K562 (cell line): ENCODE measurements around the gene KRTAP10-9. TPM values are rescaled to one million over a fixed set of nuclear protein-coding genes. Genes with fewer than 3 reads are reported as not detected.

ENCODE experiments used
- CBFA2T2 ChIP-seq: fragments of 450-650 bp; conservative IDR thresholded peaks from 2 replicates; pipeline ENCODE4 v1.6.1; 2017; ENCODE audit warnings: mild to moderate bottlenecking
- CC2D1A ChIP-seq: fragments of 450-650 bp; IDR thresholded peaks from 2 replicates; pipeline ENCODE4 v1.6.1; 2017; ENCODE audit warnings: mild to moderate bottlenecking
- CHCHD3 ChIP-seq: fragments of 250-450 bp; sonication (Bioruptor Pico); IDR thresholded peaks from 2 replicates; pipeline ENCODE4 v2.1.2; 2022; ENCODE audit warnings: mild to moderate bottlenecking
- EGR1 ChIP-seq: fragments of 450-650 bp; conservative IDR thresholded peaks from 2 replicates; pipeline ENCODE4 v1.6.1; 2017; ENCODE audit warnings: mild to moderate bottlenecking
- ESRRA ChIP-seq: fragments of 450-650 bp; IDR thresholded peaks from 2 replicates; pipeline ENCODE4 v1.6.1; 2014; ENCODE audit warnings: low read depth, mild to moderate bottlenecking, moderate library complexity, borderline replicate concordance
- KLF10 ChIP-seq: fragments of 250-450 bp; sonication (Bioruptor Pico); IDR thresholded peaks from 2 replicates; pipeline ENCODE4 v1.6.1; 2021; ENCODE audit warnings: matching md5 sums
- MEIS2 ChIP-seq: fragments of 450-650 bp; IDR thresholded peaks from 2 replicates; pipeline ENCODE4 v1.6.1; 2014; ENCODE audit warnings: mild to moderate bottlenecking; ENCODE audit not compliant: partially characterized antibody
- MXI1 ChIP-seq: IDR thresholded peaks from 2 replicates; pipeline ENCODE4 v1.6.1; 2011; ENCODE audit warnings: low read depth, mild to moderate bottlenecking, improper control_type of control experiment, low read length
- NR0B1 ChIP-seq: fragments of 450-650 bp; IDR thresholded peaks from one replicate; pipeline ENCODE4 v1.6.1; 2018; ENCODE audit warnings: mild to moderate bottlenecking, moderate library complexity; ENCODE audit not compliant: partially characterized antibody
- TCFL5 ChIP-seq: fragments of 250-450 bp; sonication (Bioruptor Pico); conservative IDR thresholded peaks from 2 replicates; pipeline ENCODE4 v1.6.1; 2021; ENCODE audit warnings: mild to moderate bottlenecking, moderate library complexity, matching md5 sums
- THRAP3 ChIP-seq: fragments of 450-650 bp; IDR thresholded peaks from 2 replicates; pipeline ENCODE4 v1.6.1; 2016; ENCODE audit warnings: mild to moderate bottlenecking, inconsistent platforms, borderline replicate concordance
- TOE1 ChIP-seq, 2 experiments: fragments of 450-650 bp in 1 of 2; sonication (generic) in 1 of 2; formaldehyde crosslinking in 1 of 2; IDR thresholded peaks; 2 replicates each; pipeline versions ENCODE4 v1.7.1 to v1.8.0; 2016 to 2022; ENCODE audit warnings: borderline replicate concordance in 2 of 2, mild to moderate bottlenecking in 2 of 2, antibody characterized with exemption in 1 of 2, inconsistent platforms in 1 of 2, low read depth in 1 of 2, missing genetic modification reagents in 1 of 2, moderate library complexity in 1 of 2
- ZNF449 ChIP-seq: fragments of 250-450 bp; sonication (Bioruptor Pico); IDR thresholded peaks from 2 replicates; pipeline ENCODE4 v1.8.0; 2022; ENCODE audit warnings: moderate library complexity, mild to moderate bottlenecking, inconsistent platforms
- ZNF561 ChIP-seq: fragments of 450-650 bp; formaldehyde crosslinking; conservative IDR thresholded peaks from 2 replicates; pipeline ENCODE4 v1.4.0; 2020; ENCODE audit warnings: mild to moderate bottlenecking, moderate library complexity
- ZNF586 ChIP-seq: fragments of 450-650 bp; formaldehyde crosslinking; conservative IDR thresholded peaks from 2 replicates; pipeline ENCODE4 v1.4.0; 2020; ENCODE audit warnings: mild to moderate bottlenecking, moderate library complexity
- polyA plus RNA-seq, 8 experiments: library from polyadenylated mRNA; depleted of rRNA in 4 of 8; stranded (reverse) in 5 of 8; unstranded in 3 of 8; fragments of >200 nt; fragmentation: Nextera tagmentation in 2 of 8; fragmentation: Illumina TruSeq in 1 of 8; extraction: Ambion mirVana in 2 of 8; extraction: Trizol in 1 of 8; gene quantifications; 2 replicates each; pipeline versions ENCODE4 v1.2.1 to v1.2.3, GENCODE V29; 2011 to 2014; ENCODE audit warnings: inconsistent platforms in 1 of 8, missing spikeins in 1 of 8
- total RNA-seq, 7 experiments: library from RNA; depleted of rRNA in 6 of 7; stranded (reverse); fragments of >200 nt in 6 of 7; fragmentation: Illumina TruSeq in 2 of 7; extraction: Trizol in 2 of 7; gene quantifications; 2 replicates each; pipeline versions ENCODE4 v1.2.1 to v1.2.3, GENCODE V29; 2011 to 2021; ENCODE audit warnings: low replicate concordance in 1 of 7
- TF ChIP-seq, protein P1 (sequence below): sonication (generic); formaldehyde crosslinking; IDR thresholded peaks from 2 replicates; pipeline ENCODE4 v1.8.1; 2023; ENCODE audit warnings: mild to moderate bottlenecking, missing genetic modification reagents
- TF ChIP-seq, protein P2 (sequence below): fragments of 150-350 bp; conservative IDR thresholded peaks from 2 replicates; pipeline ENCODE4 v1.6.1; 2014; ENCODE audit warnings: low read length

The KRTAP10-9 gene
- total and polyA plus RNA-seq, 9 of the 15 experiments (the other 6 are each of a cell fraction or from before 2014, with no cell fraction given): not detected

DNA sequence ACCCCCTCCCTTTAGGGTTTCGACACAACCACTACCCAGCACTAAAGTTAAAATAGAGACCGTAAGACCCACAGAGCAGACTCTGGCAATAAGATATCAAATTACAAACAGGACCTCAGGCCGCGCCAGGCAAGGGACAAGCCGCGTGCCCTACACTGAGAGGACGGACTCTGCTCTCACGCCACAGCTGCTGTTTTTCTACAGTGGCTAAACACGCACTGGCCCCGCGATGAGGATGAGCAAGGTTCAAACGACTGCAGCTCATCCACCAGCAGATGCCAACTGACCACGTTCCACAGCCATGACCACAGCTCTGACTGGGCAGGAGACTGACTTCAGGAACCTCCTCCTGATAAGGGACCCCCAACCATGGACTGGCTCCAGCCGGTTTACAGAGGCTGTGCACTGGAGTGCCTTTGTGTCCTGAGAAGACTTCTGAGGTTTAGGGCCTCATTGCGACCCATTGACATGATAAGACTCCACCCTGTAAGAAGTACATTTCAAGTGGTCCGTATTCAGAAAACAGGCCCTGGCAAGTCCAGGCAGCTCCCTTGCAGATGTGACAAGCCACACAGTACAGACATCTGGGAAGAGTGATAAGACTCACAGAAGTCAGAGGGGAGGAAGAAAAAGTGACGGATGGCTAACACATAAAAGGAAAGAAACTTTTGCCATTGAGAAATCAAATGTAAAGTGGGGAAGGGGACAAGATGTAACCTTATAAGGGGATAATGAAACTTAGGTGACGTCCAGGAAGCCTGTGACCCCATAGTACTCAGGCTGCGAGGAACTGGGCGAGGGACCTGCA is 33.1 kb upstream of the KRTAP10-9 start (continued):
- TF ChIP-seq, protein P1, sequence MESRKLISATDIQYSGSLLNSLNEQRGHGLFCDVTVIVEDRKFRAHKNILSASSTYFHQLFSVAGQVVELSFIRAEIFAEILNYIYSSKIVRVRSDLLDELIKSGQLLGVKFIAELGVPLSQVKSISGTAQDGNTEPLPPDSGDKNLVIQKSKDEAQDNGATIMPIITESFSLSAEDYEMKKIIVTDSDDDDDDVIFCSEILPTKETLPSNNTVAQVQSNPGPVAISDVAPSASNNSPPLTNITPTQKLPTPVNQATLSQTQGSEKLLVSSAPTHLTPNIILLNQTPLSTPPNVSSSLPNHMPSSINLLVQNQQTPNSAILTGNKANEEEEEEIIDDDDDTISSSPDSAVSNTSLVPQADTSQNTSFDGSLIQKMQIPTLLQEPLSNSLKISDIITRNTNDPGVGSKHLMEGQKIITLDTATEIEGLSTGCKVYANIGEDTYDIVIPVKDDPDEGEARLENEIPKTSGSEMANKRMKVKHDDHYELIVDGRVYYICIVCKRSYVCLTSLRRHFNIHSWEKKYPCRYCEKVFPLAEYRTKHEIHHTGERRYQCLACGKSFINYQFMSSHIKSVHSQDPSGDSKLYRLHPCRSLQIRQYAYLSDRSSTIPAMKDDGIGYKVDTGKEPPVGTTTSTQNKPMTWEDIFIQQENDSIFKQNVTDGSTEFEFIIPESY: peak; percentile 32; the same call in 1 of the 2 replicates
- TF ChIP-seq CC2D1A (no peak; the same call in 1 of the 2 replicates), CBFA2T2 (peak; percentile 94), NR0B1 (no peak), TOE1 (IDR thresholded peaks at IDR 0.05; ENCODE audit: borderline replicate concordance) (no peak; the same call in 1 of the 2 replicates), TOE1 (CRISPR knock-in tag; IDR thresholded peaks at IDR 0.05; ENCODE audit: borderline replicate concordance, low read depth) (no peak), ZNF586 (no peak), THRAP3 (no peak), MXI1 (no peak), ZNF561 (CRISPR knock-in tag) (no peak), ESRRA (peak; percentile 72; the same call in 1 of the 2 replicates), KLF10 (CRISPR knock-in tag) (no peak), EGR1 (no peak), ZNF449 (CRISPR knock-in tag) (no peak), MEIS2 (peak; percentile 95), CHCHD3 (CRISPR knock-in tag) (no peak), TCFL5 (CRISPR knock-in tag) (no peak)
- TF ChIP-seq, protein P2, sequence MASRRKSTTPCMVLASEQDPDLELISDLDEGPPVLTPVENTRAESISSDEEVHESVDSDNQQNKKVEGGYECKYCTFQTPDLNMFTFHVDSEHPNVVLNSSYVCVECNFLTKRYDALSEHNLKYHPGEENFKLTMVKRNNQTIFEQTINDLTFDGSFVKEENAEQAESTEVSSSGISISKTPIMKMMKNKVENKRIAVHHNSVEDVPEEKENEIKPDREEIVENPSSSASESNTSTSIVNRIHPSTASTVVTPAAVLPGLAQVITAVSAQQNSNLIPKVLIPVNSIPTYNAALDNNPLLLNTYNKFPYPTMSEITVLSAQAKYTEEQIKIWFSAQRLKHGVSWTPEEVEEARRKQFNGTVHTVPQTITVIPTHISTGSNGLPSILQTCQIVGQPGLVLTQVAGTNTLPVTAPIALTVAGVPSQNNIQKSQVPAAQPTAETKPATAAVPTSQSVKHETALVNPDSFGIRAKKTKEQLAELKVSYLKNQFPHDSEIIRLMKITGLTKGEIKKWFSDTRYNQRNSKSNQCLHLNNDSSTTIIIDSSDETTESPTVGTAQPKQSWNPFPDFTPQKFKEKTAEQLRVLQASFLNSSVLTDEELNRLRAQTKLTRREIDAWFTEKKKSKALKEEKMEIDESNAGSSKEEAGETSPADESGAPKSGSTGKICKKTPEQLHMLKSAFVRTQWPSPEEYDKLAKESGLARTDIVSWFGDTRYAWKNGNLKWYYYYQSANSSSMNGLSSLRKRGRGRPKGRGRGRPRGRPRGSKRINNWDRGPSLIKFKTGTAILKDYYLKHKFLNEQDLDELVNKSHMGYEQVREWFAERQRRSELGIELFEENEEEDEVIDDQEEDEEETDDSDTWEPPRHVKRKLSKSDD: no peak
